Measurements from ENCODE around the gene KLHL30. TPM values are rescaled to one million over a fixed set of nuclear protein-coding genes. Genes with fewer than 3 reads are reported as not detected.

Gene KLHL30
- total RNA-seq, 2 experiments from 2014 or later: not detected

GRCh38 chr2:238161291-238162051, 23.0 kb downstream of the KLHL30 start:
- H3K27me3 Mint-ChIP-seq: peaks cover 25% of the 10 kb centered on the region
- no peaks in the 10 kb centered on the region for H3K36me3 Mint-ChIP-seq
- H3K27ac Mint-ChIP-seq: no peak overlapping the region
- ChIA-PET POLR2A (no interaction called here), CTCF (interaction anchor here (1.1 kb wide), 1 partner anchor 102 kb away, joined by 4 read pairs; no protein-coding TSS in a partner anchor)
- intact Hi-C loops (cut with micrococcal nuclease): no loop called here
- no peak overlapping the region for H3K4me3 Mint-ChIP-seq
- H3K9me3 Mint-ChIP-seq: no peaks in the 10 kb centered on the region
- peaks cover 9% of the 10 kb centered on the region for H3K4me1 Mint-ChIP-seq (ENCODE audit: low read depth)
- no peak for DNase-seq

- ChIA-PET CTCF (interaction anchor here (1.4 kb wide), 1 partner anchor 101 kb away, joined by 3 read pairs; no protein-coding TSS in a partner anchor), POLR2A (interaction anchor here (1.0 kb wide), 1 partner anchor 40 kb away, joined by 3 read pairs; no protein-coding TSS in a partner anchor)
- peaks cover 25% of the 10 kb centered on the region for H3K27me3 Mint-ChIP-seq
- intact Hi-C loops (cut with micrococcal nuclease): no loop called here
- no peak overlapping the region for H3K27ac Mint-ChIP-seq
- no peak overlapping the region for H3K4me3 Mint-ChIP-seq
- H3K4me1 Mint-ChIP-seq (ENCODE audit: low read depth): peaks cover 9% of the 10 kb centered on the region
- H3K9me3 Mint-ChIP-seq: no peaks in the 10 kb centered on the region
- no peaks in the 10 kb centered on the region for H3K36me3 Mint-ChIP-seq
- DNase-seq: no peak
Observed at GRCh38 chr2:238162251-238162845, 23.9 kb downstream of the KLHL30 start.

GRCh38 chr2:238162846-238163441, 24.5 kb downstream of the KLHL30 start:
- intact Hi-C loops (cut with micrococcal nuclease): no loop called here
- Mint-ChIP-seq H3K27ac (no peak overlapping the region), H3K4me1 (ENCODE audit: low read depth) (peaks cover 9% of the 10 kb centered on the region), H3K9me3 (no peaks in the 10 kb centered on the region), H3K27me3 (peaks cover 25% of the 10 kb centered on the region), H3K36me3 (no peaks in the 10 kb centered on the region), H3K4me3 (no peak overlapping the region)
- CTCF ChIA-PET: interaction anchor here (1.4 kb wide), 1 partner anchor 101 kb away, joined by 3 read pairs; no protein-coding TSS in a partner anchor
- POLR2A ChIA-PET: interaction anchor here (1.0 kb wide), 1 partner anchor 39 kb away, joined by 3 read pairs; no protein-coding TSS in a partner anchor
- DNase-seq: no peak

- no peak for DNase-seq
- ChIA-PET CTCF (interaction anchor here (1.4 kb wide), 1 partner anchor 100 kb away, joined by 3 read pairs; no protein-coding TSS in a partner anchor), POLR2A (no interaction called here)
- Mint-ChIP-seq H3K27ac (no peak overlapping the region), H3K9me3 (no peaks in the 10 kb centered on the region), H3K27me3 (peaks cover 25% of the 10 kb centered on the region), H3K36me3 (no peaks in the 10 kb centered on the region), H3K4me3 (no peak overlapping the region), H3K4me1 (ENCODE audit: low read depth) (peaks cover 9% of the 10 kb centered on the region)
- intact Hi-C loops (cut with micrococcal nuclease): no loop called here
Observed at GRCh38 chr2:238163481-238164198, 25.2 kb downstream of the KLHL30 start.

- H3K9me3 Mint-ChIP-seq: no peaks in the 10 kb centered on the region
- peaks cover 19% of the 10 kb centered on the region for H3K27me3 Mint-ChIP-seq
- DNase-seq: no peak
- intact Hi-C loops (cut with micrococcal nuclease): no loop called here
- ChIA-PET CTCF (no interaction called here), POLR2A (no interaction called here)
- H3K4me1 Mint-ChIP-seq (ENCODE audit: low read depth): peaks cover 3% of the 10 kb centered on the region
- no peaks in the 10 kb centered on the region for H3K36me3 Mint-ChIP-seq
- no peak overlapping the region for H3K4me3 Mint-ChIP-seq
- H3K27ac Mint-ChIP-seq: no peak overlapping the region
Observed at GRCh38 chr2:238164906-238165287, 26.4 kb downstream of the KLHL30 start.

- intact Hi-C loops (cut with micrococcal nuclease): no loop called here
- no peaks in the 10 kb centered on the region for H3K9me3 Mint-ChIP-seq
- POLR2A ChIA-PET: no interaction called here
Observed at GRCh38 chr2:238165288-238165921, 26.9 kb downstream of the KLHL30 start.

GRCh38 chr2:238166391-238167343, 28.2 kb downstream of the KLHL30 start:
- no peaks in the 10 kb centered on the region for H3K9me3 Mint-ChIP-seq
- CTCF ChIA-PET: no interaction called here
- no peak overlapping the region for H3K4me3 Mint-ChIP-seq
- POLR2A ChIA-PET: no interaction called here
- H3K27ac Mint-ChIP-seq: no peak overlapping the region
- peaks cover 12% of the 10 kb centered on the region for H3K27me3 Mint-ChIP-seq
- peaks cover 3% of the 10 kb centered on the region for H3K4me1 Mint-ChIP-seq (ENCODE audit: low read depth)
- peaks cover 6% of the 10 kb centered on the region for H3K36me3 Mint-ChIP-seq
- intact Hi-C loops (cut with micrococcal nuclease): no loop called here
- DNase-seq: no peak

More at GRCh38 chr2:238165288-238165921, 26.9 kb downstream of the KLHL30 start:
- Mint-ChIP-seq H3K36me3 (no peaks in the 10 kb centered on the region), H3K27me3 (peaks cover 16% of the 10 kb centered on the region), H3K27ac (no peak overlapping the region), H3K4me3 (no peak overlapping the region), H3K4me1 (ENCODE audit: low read depth) (peaks cover 3% of the 10 kb centered on the region)
- CTCF ChIA-PET: no interaction called here
- no peak for DNase-seq

GRCh38 chr2:238167344-238167715, 28.9 kb downstream of the KLHL30 start:
- ChIA-PET POLR2A (no interaction called here), CTCF (interaction anchor here (1.2 kb wide), 1 partner anchor 8 kb away, joined by 4 read pairs; the partner anchor contains the start of gene ERFE)
- H3K9me3 Mint-ChIP-seq: no peaks in the 10 kb centered on the region

GRCh38 chr2:238167761-238168160, 29.3 kb downstream of the KLHL30 start:
- no peak for DNase-seq
- no peak overlapping the region for H3K27ac Mint-ChIP-seq
- peaks cover 12% of the 10 kb centered on the region for H3K27me3 Mint-ChIP-seq
- H3K36me3 Mint-ChIP-seq: peaks cover 11% of the 10 kb centered on the region
- ChIA-PET CTCF (interaction anchor here (1.2 kb wide), 1 partner anchor 9 kb away, joined by 4 read pairs; the partner anchor contains the start of gene ERFE), POLR2A (no interaction called here)
- no peak overlapping the region for H3K4me3 Mint-ChIP-seq
- intact Hi-C loops (cut with micrococcal nuclease): no loop called here
- peaks cover 3% of the 10 kb centered on the region for H3K4me1 Mint-ChIP-seq (ENCODE audit: low read depth)
- no peaks in the 10 kb centered on the region for H3K9me3 Mint-ChIP-seq

More at GRCh38 chr2:238167344-238167715, 28.9 kb downstream of the KLHL30 start:
- H3K4me1 Mint-ChIP-seq (ENCODE audit: low read depth): peaks cover 3% of the 10 kb centered on the region
- no peak overlapping the region for H3K4me3 Mint-ChIP-seq
- H3K27ac Mint-ChIP-seq: no peak overlapping the region
- DNase-seq: no peak
- peaks cover 6% of the 10 kb centered on the region for H3K36me3 Mint-ChIP-seq
- H3K27me3 Mint-ChIP-seq: peaks cover 12% of the 10 kb centered on the region
- intact Hi-C loops (cut with micrococcal nuclease): no loop called here

GRCh38 chr2:238168196-238169047, 30.0 kb downstream of the KLHL30 start:
- Mint-ChIP-seq H3K4me1 (ENCODE audit: low read depth) (peaks cover 3% of the 10 kb centered on the region), H3K9me3 (no peaks in the 10 kb centered on the region), H3K36me3 (peaks cover 17% of the 10 kb centered on the region), H3K27me3 (peaks cover 12% of the 10 kb centered on the region), H3K27ac (no peak overlapping the region), H3K4me3 (no peak overlapping the region)
- intact Hi-C loops (cut with micrococcal nuclease): no loop called here
- CTCF ChIA-PET: interaction anchor here (1.2 kb wide), 1 partner anchor 9 kb away, joined by 4 read pairs; the partner anchor contains the start of gene ERFE
- POLR2A ChIA-PET: no interaction called here
- no peak for DNase-seq

Data from activated CD4-positive, alpha-beta memory T cell treated with anti-CD3 and anti-CD28 coated beads for 36 hours (primary cell).